Natural killer cell (primary cell): Measurements from ENCODE around the gene SLC1A7. TPM values are rescaled to one million over a fixed set of nuclear protein-coding genes. Genes with fewer than 3 reads are reported as not detected.

ENCODE experiments used
- ATAC-seq, 3 donors: fragments of 150-1000 bp in 2 of 3; fragments of 200-7000 bp in 1 of 3; cut with Tn5 transposase; 1 replicate in 1 of 3; 2 replicates in 2 of 3; pipeline ENCODE4 v1.10.0; 2021; ENCODE audit warnings: mild to moderate bottlenecking in 2 of 3, moderate library complexity in 2 of 3
- DNase-seq, 2 donors: peaks; one replicate each; pipeline versions ENCODE4 v3.0.0 to v3.0.0-alpha.2; 2013 to 2021; ENCODE audit warnings: mixed read lengths in 1 of 2
- H3K27ac ChIP-seq: one replicate; pipeline ENCODE4 v1.5.1; 2013; ENCODE audit warnings: mild to moderate bottlenecking, low read length
- H3K27me3 ChIP-seq: one replicate; pipeline ENCODE4 v1.6.1; 2013; ENCODE audit warnings: low read length; ENCODE audit not compliant: control insufficient read depth, insufficient read depth
- H3K36me3 ChIP-seq: one replicate; pipeline ENCODE4 v1.6.1; 2013; ENCODE audit warnings: low read length; ENCODE audit not compliant: control insufficient read depth, insufficient read depth
- H3K4me1 ChIP-seq: one replicate; pipeline ENCODE4 v1.6.1; 2013; ENCODE audit warnings: low read length; ENCODE audit not compliant: control insufficient read depth, insufficient read depth
- H3K4me3 ChIP-seq: one replicate; pipeline ENCODE4 v1.5.1; 2013; ENCODE audit warnings: low read length
- H3K9me3 ChIP-seq: one replicate; pipeline ENCODE4 v1.6.1; 2013; ENCODE audit warnings: low read length; ENCODE audit not compliant: control insufficient read depth, insufficient read depth
- H3K27ac Mint-ChIP-seq, 2 donors: one replicate each; pipeline ENCODE4 v1.8.0; 2022; ENCODE audit warnings: mild to moderate bottlenecking in 2 of 2, mixed read lengths in 2 of 2, moderate library complexity in 1 of 2
- H3K27me3 Mint-ChIP-seq, 2 donors: one replicate each; pipeline ENCODE4 v1.8.0; 2022; ENCODE audit warnings: low read depth in 2 of 2, mixed read lengths in 2 of 2
- H3K36me3 Mint-ChIP-seq: one replicate; pipeline ENCODE4 v1.8.0; 2022; ENCODE audit warnings: mixed read lengths
- H3K4me1 Mint-ChIP-seq, 2 donors: one replicate each; pipeline ENCODE4 v1.8.0; 2022; ENCODE audit warnings: mixed read lengths in 2 of 2
- H3K4me3 Mint-ChIP-seq: one replicate; pipeline ENCODE4 v1.8.0; 2022; ENCODE audit warnings: mild to moderate bottlenecking, moderate library complexity, mixed read lengths
- H3K9me3 Mint-ChIP-seq, 2 donors: one replicate each; pipeline ENCODE4 v1.8.0; 2022; ENCODE audit warnings: mixed read lengths in 2 of 2
- WGBS: methylation state at CpG from one replicate; pipeline ENCODE4 v1.1.7; 2013; ENCODE audit warnings: missing lambda C conversion rate; ENCODE audit not compliant: insufficient coverage; 5-methylcytosine and 5-hydroxymethylcytosine counted together
- intact Hi-C: fragments of 100-400 bp; cut with micrococcal nuclease; formaldehyde crosslinking; loops from one replicate; pipeline ENCODE4 v1.14.2; 2022
- total RNA-seq, 4 donors: library from RNA; stranded (reverse); fragments of 120-200 nt in 1 of 4; gene quantifications; one replicate each; pipeline versions ENCODE4 v1.2.3 to v1.2.4, GENCODE V29; 2013 to 2022
- TF ChIP-seq, protein P1 (sequence below): fragments of 200-600 bp; IDR thresholded peaks from one replicate; pipeline ENCODE4 v1.8.0; 2022; ENCODE audit warnings: antibody characterized with exemption

Gene SLC1A7
- total RNA-seq, 3 donors from 2014 or later (not counting 1 experiment from before 2014, with no cell fraction given) = 16.0 to 23.9 (median 20.5) TPM

- H3K4me3 Mint-ChIP-seq = no peak overlapping the region
These were observed 21.8 kb downstream of the SLC1A7 start for GRCh38 chr1:53120659-53121058.

DNA sequence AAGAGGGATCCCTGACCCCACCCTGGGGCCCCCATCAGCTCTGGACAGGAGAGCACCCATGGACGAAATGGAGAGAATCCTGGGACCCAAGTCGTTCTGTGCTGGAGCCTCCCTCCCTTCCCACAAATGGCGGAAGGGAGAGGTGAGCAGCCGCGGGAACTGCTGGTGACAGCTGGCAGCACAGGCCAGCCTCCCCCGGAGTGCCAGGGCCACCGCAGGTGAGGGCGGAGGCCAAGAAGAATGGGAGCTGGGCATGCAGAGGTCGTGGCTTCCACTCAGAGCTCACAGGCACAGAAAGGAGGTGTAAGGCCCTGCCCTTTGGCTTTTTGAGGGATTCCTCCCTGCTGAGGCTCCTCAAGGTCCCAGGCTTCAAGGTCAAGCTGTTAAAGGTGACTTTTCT, 24.6 kb downstream of the SLC1A7 start:
- H3K4me1 Mint-ChIP-seq = no peaks in the 10 kb centered on the region
- ATAC-seq (no peak), DNase-seq (no peak)
- H3K36me3 Mint-ChIP-seq = no peaks in the 10 kb centered on the region
- no peak overlapping the region for H3K4me3 ChIP-seq
- H3K27ac Mint-ChIP-seq = no peak overlapping the region
- H3K27me3 ChIP-seq = no peaks in the 10 kb centered on the region
- H3K9me3 ChIP-seq = no peaks in the 10 kb centered on the region
- TF ChIP-seq, protein P1, sequence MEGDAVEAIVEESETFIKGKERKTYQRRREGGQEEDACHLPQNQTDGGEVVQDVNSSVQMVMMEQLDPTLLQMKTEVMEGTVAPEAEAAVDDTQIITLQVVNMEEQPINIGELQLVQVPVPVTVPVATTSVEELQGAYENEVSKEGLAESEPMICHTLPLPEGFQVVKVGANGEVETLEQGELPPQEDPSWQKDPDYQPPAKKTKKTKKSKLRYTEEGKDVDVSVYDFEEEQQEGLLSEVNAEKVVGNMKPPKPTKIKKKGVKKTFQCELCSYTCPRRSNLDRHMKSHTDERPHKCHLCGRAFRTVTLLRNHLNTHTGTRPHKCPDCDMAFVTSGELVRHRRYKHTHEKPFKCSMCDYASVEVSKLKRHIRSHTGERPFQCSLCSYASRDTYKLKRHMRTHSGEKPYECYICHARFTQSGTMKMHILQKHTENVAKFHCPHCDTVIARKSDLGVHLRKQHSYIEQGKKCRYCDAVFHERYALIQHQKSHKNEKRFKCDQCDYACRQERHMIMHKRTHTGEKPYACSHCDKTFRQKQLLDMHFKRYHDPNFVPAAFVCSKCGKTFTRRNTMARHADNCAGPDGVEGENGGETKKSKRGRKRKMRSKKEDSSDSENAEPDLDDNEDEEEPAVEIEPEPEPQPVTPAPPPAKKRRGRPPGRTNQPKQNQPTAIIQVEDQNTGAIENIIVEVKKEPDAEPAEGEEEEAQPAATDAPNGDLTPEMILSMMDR = no peak
- WGBS = 83% methylated on average over 9 of the region's 9 CpGs
- H3K4me1 ChIP-seq = no peaks in the 10 kb centered on the region
- no peaks in the 10 kb centered on the region for H3K9me3 Mint-ChIP-seq
- H3K4me3 Mint-ChIP-seq = no peak overlapping the region
- no peaks in the 10 kb centered on the region for H3K36me3 ChIP-seq
- no peak overlapping the region for H3K27ac ChIP-seq
- H3K27me3 Mint-ChIP-seq = no peaks in the 10 kb centered on the region
- intact Hi-C loops = no loop called here

More at GRCh38 chr1:53120659-53121058, 21.8 kb downstream of the SLC1A7 start:
- Mint-ChIP-seq H3K9me3 (no peaks in the 10 kb centered on the region), H3K27ac (no peak overlapping the region), H3K27me3 (no peaks in the 10 kb centered on the region), H3K4me1 (peaks cover 7 to 15% of the 10 kb centered on the region in 2 donors), H3K36me3 (no peaks in the 10 kb centered on the region)
- ATAC-seq (no peak), DNase-seq (no peak)
- Histone ChIP-seq H3K9me3 (no peaks in the 10 kb centered on the region), H3K4me3 (no peak overlapping the region), H3K27me3 (no peaks in the 10 kb centered on the region), H3K36me3 (no peaks in the 10 kb centered on the region), H3K27ac (no peak overlapping the region), H3K4me1 (peaks cover 5% of the 10 kb centered on the region)
- WGBS = 87% methylated on average over 11 of the region's 12 CpGs
- TF ChIP-seq, protein P1 = no peak
- intact Hi-C loops = no loop called here

GRCh38 chr1:53116933-53117600, 25.4 kb downstream of the SLC1A7 start:
- Histone ChIP-seq H3K27me3 (no peaks in the 10 kb centered on the region), H3K27ac (no peak overlapping the region), H3K9me3 (no peaks in the 10 kb centered on the region), H3K4me1 (no peaks in the 10 kb centered on the region), H3K4me3 (no peak overlapping the region), H3K36me3 (no peaks in the 10 kb centered on the region)
- Mint-ChIP-seq H3K27ac (no peak overlapping the region), H3K36me3 (no peaks in the 10 kb centered on the region), H3K9me3 (no peaks in the 10 kb centered on the region), H3K27me3 (no peaks in the 10 kb centered on the region), H3K4me3 (no peak overlapping the region), H3K4me1 (peaks cover 0 to 4% of the 10 kb centered on the region in 2 donors)
- no peak for ATAC-seq
- TF ChIP-seq, protein P1 = no peak
- intact Hi-C loops = no loop called here
- DNase-seq = no peak
- 91% methylated on average over 11 of the region's 11 CpGs for WGBS

GRCh38 chr1:53116307-53116810, 26.1 kb downstream of the SLC1A7 start:
- Histone ChIP-seq H3K36me3 (no peaks in the 10 kb centered on the region), H3K9me3 (no peaks in the 10 kb centered on the region), H3K4me3 (no peak overlapping the region), H3K27ac (no peak overlapping the region), H3K4me1 (peaks cover 1% of the 10 kb centered on the region), H3K27me3 (no peaks in the 10 kb centered on the region)
- TF ChIP-seq, protein P1 = no peak
- DNase-seq (no peak), ATAC-seq (no peak)
- H3K36me3 Mint-ChIP-seq = no peaks in the 10 kb centered on the region
- WGBS = 79% methylated on average over 8 of the region's 9 CpGs
- H3K27me3 Mint-ChIP-seq = no peaks in the 10 kb centered on the region
- no peaks in the 10 kb centered on the region for H3K9me3 Mint-ChIP-seq
- no peak overlapping the region for H3K4me3 Mint-ChIP-seq
- H3K4me1 Mint-ChIP-seq = peaks cover 0 to 8% of the 10 kb centered on the region in 2 donors
- no peak overlapping the region for H3K27ac Mint-ChIP-seq
- intact Hi-C loops = no loop called here
